Measurements from ENCODE around the gene TMEM63C.

DNA sequence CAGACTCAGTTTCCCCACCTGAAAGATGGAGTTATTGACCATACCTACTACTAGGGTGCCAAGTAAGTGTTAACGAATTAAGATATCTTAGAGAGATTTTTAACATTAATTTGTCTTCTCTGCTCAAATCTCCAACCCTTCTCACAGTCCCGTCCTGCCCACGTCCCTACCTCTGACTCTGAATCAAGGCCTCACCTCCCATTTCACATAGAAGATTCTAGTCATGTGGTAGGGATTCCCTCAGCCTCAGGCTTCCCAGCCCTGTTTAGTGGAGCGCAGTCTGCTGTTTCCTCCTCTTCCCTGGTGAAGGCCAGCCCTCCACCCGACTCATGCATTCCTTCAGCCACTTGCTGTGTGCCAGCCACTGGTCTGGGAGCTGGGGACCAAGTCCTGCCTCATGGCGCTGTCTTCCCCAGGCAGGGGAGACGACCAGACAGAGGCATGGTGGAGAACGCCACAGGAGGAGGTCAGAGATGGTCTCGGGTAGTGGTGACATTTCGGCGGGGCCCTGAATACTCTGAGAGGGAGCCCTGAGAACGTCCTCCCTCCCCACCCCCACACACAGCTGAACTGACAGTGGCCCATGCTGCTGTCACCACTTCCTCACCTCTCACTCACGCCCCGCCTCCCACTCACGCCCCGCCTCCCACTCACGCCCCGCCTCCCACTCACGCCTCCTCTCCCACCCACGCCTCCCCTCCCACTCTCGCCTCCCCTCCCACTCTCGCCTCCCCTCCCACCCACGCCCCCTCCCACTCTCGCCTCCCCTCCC lies 38.8 kb downstream of the TMEM63C start:
- TF ChIP-seq, protein P1, sequence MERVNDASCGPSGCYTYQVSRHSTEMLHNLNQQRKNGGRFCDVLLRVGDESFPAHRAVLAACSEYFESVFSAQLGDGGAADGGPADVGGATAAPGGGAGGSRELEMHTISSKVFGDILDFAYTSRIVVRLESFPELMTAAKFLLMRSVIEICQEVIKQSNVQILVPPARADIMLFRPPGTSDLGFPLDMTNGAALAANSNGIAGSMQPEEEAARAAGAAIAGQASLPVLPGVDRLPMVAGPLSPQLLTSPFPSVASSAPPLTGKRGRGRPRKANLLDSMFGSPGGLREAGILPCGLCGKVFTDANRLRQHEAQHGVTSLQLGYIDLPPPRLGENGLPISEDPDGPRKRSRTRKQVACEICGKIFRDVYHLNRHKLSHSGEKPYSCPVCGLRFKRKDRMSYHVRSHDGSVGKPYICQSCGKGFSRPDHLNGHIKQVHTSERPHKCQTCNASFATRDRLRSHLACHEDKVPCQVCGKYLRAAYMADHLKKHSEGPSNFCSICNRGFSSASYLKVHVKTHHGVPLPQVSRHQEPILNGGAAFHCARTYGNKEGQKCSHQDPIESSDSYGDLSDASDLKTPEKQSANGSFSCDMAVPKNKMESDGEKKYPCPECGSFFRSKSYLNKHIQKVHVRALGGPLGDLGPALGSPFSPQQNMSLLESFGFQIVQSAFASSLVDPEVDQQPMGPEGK (CRISPR knock-in tag; IDR thresholded peaks at IDR 0.05; ENCODE audit: borderline replicate concordance), result no peak
- TF ChIP-seq ARNTL (CRISPR knock-in tag; IDR thresholded peaks at IDR 0.05; ENCODE audit: borderline replicate concordance, low read depth) (no peak), SNAI2 (CRISPR knock-in tag; IDR thresholded peaks at IDR 0.05) (no peak), ZC3H10 (CRISPR knock-in tag; IDR thresholded peaks at IDR 0.05) (no peak), ISL1 (CRISPR knock-in tag; IDR thresholded peaks at IDR 0.05) (no peak), CSDC2 (CRISPR knock-in tag; IDR thresholded peaks at IDR 0.05) (no peak), ZFP3 (CRISPR knock-in tag; IDR thresholded peaks at IDR 0.05) (no peak), ZFP30 (CRISPR knock-in tag; IDR thresholded peaks at IDR 0.05) (no peak)
- TF ChIP-seq, protein P2, sequence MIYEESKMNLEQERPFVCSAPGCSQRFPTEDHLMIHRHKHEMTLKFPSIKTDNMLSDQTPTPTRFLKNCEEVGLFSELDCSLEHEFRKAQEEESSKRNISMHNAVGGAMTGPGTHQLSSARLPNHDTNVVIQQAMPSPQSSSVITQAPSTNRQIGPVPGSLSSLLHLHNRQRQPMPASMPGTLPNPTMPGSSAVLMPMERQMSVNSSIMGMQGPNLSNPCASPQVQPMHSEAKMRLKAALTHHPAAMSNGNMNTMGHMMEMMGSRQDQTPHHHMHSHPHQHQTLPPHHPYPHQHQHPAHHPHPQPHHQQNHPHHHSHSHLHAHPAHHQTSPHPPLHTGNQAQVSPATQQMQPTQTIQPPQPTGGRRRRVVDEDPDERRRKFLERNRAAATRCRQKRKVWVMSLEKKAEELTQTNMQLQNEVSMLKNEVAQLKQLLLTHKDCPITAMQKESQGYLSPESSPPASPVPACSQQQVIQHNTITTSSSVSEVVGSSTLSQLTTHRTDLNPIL (CRISPR knock-in tag; IDR thresholded peaks at IDR 0.05; ENCODE audit: low read depth), result no peak
- TF ChIP-seq, protein P3, sequence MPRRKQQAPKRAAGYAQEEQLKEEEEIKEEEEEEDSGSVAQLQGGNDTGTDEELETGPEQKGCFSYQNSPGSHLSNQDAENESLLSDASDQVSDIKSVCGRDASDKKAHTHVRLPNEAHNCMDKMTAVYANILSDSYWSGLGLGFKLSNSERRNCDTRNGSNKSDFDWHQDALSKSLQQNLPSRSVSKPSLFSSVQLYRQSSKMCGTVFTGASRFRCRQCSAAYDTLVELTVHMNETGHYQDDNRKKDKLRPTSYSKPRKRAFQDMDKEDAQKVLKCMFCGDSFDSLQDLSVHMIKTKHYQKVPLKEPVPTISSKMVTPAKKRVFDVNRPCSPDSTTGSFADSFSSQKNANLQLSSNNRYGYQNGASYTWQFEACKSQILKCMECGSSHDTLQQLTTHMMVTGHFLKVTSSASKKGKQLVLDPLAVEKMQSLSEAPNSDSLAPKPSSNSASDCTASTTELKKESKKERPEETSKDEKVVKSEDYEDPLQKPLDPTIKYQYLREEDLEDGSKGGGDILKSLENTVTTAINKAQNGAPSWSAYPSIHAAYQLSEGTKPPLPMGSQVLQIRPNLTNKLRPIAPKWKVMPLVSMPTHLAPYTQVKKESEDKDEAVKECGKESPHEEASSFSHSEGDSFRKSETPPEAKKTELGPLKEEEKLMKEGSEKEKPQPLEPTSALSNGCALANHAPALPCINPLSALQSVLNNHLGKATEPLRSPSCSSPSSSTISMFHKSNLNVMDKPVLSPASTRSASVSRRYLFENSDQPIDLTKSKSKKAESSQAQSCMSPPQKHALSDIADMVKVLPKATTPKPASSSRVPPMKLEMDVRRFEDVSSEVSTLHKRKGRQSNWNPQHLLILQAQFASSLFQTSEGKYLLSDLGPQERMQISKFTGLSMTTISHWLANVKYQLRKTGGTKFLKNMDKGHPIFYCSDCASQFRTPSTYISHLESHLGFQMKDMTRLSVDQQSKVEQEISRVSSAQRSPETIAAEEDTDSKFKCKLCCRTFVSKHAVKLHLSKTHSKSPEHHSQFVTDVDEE (CRISPR knock-in tag; IDR thresholded peaks at IDR 0.05), result no peak
